ENCODE data around the gene ZNF451.
A peak's percentile ranks its signal among the peaks of the same experiment; 100 is the strongest.

Gene ZNF451

GRCh38 chr6:57094689-57095088, 4.7 kb downstream of the ZNF451 start:
- no peak for DNase-seq (ENCODE audit: low spot score)

GRCh38 chr6:57097596-57097995, 7.6 kb downstream of the ZNF451 start:
- peak; percentile 22 for DNase-seq (ENCODE audit: low spot score)

DNA sequence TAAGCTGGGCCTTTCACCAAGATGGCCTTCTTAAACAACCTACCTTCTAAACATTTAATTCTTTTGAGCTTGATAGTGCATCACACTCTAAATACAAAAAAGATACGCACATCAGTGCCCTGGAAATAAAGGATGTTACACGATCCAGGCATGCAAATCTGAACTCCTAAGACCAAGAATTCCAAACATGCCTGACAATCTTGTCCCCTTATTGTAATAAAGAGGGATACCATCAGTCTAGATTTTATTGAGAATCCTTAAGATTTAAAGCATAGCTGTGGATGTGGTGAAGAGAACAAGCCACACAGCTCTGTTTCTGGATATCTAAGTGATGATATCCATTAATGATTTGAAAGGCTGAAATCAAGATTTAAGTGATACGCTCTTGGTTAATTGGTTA, 13.0 kb downstream of the ZNF451 start:
- no peak for DNase-seq (ENCODE audit: low spot score)

GRCh38 chr6:57104336-57104735, 14.3 kb downstream of the ZNF451 start:
- no peak for DNase-seq (ENCODE audit: low spot score)

DNA sequence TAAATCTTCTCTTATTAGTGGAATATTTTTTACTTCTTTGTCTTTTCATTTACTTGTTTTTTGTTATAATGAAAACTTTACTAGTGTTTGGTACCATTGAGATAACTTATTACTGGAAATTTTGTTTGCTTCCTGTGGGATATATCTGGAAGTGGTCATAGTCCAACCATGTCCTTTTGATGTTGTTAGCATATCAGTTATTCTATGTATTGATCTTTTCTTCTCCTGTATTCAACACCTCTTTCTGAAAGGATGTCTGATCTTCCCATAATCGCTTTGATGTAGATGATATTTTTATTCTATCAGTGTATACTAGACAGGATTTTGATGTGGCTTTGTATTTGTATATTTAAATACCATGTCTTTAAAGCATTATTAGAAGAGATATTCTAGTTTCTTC, 17.0 kb downstream of the ZNF451 start:
- no peak for DNase-seq (ENCODE audit: low spot score)

GRCh38 chr6:57108691-57109090, 18.7 kb downstream of the ZNF451 start:
- no peak for DNase-seq (ENCODE audit: low spot score)

DNA sequence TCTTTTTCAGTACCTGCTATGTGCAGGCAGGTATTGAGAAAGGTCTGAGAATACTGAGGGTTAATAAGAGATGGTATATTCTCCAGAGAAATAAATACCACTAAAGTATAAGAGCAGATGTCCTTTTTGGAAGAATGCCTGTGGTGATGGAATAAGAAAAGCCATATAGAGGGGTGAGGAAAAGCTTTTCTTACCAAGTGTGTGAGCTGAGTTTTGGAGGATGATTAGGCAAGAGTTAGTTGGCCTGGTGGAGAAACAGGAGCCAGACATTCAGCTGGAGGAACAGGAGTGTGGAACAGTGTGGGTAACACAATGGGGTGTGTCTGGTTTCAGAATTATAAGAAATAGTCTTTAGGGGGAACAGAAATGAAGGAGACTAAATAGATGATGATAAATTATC, 19.9 kb downstream of the ZNF451 start:
- peak; percentile 11 for DNase-seq (ENCODE audit: low spot score)

DNA sequence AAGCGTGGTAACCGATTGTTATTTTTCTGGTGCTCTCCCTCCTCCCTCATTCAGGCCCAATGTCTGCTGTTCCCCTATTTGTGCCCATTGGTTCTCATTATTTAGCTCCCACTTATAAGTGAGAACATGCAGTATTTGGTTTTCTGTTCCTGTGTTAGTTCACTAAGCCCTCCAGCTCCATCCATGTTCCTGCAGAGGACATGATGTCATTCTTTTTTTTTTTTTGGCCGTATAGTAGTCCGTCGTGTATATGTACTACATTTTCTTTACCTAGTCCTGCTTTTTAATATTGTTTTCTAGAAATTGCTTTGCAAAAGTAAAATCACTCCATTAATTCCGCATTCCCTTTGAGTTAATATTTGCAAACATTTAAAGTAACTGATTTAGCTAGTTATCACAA, 23.1 kb downstream of the ZNF451 start:
- no peak for DNase-seq (ENCODE audit: low spot score)

DNA sequence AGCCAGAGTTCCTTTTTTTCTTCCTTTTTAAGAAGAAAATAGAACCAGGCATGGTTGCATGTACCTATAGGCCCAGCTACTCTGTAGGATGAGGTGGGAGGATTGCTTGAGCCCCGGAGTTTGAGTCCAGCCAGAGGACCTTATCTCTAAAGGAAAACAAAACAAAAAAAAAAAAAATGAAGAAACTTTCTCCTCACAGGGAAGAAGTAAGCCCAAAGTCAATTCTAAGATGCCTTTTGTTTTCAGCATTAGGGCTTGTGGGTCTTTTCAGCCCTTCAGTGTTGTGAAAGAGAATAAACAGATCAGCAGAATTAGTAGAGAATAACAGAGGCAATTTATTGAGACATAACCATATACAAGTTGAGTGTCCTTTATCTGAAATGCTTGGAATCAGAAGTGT, 26.8 kb downstream of the ZNF451 start:
- no peak for DNase-seq (ENCODE audit: low spot score)

GRCh38 chr6:57117796-57118195, 27.8 kb downstream of the ZNF451 start:
- DNase-seq (ENCODE audit: low spot score), result no peak

DNA sequence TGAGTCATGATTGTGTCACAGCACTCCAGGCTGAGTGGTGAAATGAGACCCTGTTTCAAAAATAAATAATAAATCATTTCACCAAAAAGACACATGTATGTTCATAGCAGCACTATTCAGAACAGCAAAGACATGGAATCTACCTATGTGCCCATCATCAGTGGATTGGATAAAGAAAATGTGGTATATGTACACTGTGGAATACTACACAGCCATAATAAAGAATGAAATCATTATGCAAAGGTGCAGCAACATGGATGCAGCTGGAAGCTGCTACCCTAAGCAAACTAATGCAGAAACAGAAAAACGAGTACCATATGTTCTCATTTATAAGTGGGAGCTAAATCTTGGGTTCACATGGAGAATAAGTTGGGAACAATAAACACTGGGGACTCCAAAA, 33.1 kb downstream of the ZNF451 start:
- DNase-seq (ENCODE audit: low spot score), result no peak

- DNase-seq (ENCODE audit: low spot score), result no peak
Measured at GRCh38 chr6:57127763-57128162, 37.8 kb downstream of the ZNF451 start.

DNA sequence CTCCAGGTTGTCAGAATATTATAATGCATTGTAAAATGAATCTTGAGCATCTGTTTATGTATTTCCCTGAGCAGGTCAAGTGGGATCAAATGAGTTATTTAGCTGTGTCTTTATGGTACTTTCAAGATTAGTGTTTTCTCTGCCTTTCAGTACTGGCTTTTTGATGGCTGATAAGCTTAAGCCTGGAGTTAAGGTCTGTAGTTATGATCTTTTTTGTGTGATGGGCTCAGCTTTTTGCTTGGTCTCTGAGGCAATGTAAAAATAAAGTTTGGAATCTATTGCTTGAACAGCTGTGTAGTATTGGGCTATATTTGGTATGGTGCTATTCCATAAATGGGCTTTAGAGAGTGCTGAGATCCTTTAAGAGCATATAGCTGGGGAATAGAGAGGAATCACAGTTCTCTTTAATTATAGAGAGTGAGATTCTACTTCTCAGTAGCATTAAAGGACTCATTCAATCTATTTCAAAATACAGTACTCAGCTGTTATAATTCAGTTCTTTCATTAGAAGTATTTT, 40.7 kb downstream of the ZNF451 start:
- DNase-seq (ENCODE audit: low spot score), result no peak

- DNase-seq (ENCODE audit: low spot score), result no peak
Measured at GRCh38 chr6:57134954-57135353, 45.0 kb downstream of the ZNF451 start.

DNA sequence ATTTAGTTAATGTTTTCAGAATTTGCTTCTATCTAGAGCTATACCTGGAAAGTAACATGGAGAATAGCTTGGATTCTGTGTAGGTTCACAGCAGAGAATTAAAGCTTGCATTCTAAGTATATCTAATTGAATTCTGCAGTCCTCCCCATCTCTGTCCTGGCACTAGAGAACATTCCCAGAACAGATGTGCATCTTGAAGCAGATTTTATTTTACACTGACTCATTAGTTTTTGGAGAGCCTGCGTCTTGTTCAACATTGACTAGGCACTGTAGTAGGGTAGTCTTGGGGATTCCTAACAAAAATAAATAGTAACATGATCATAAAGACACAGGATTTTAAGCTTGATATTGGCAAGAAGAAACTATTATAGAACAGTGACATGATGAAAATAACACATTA, 45.9 kb downstream of the ZNF451 start:
- peak; percentile 17 for DNase-seq (ENCODE audit: low spot score)

DNA sequence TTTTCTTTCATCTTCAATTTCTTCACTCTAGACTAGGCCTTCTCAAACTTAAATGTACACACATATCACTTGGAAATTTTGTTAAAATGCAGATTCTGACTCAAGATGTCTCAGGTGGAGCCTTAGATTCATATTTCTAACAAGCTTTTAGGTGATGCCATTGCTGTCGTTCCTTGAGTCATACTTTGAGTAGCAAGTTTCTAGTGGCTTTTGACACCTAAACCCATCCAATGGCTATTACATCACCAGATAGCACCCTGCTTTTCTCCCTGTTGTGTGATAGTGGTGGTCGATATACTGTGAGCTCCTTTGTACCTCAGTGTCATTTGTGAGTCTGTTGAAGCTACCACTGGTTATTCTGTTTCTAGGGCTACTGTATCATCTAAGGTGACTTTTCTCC, 47.4 kb downstream of the ZNF451 start:
- DNase-seq (ENCODE audit: low spot score), result no peak

DNA sequence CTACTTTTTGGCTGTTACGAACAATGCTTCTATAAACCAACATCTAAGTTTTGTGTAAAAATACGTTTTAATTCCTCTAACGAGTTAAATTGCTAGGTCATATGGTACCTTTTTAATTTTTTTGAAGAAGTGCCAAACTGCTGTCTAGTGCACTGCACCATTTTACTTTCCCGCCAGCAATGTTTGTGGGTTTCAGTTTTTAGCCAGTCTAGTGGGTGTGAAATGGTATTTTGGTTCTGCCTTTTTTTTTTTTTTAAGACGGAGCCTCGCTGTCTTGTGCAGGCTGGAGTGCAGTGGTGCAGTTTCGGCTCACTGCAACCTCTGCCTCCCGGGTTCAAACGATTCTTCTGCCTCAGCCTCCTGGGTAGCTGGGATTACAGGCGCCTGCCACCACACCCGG, 48.0 kb downstream of the ZNF451 start:
- no peak for DNase-seq (ENCODE audit: low spot score)

DNA sequence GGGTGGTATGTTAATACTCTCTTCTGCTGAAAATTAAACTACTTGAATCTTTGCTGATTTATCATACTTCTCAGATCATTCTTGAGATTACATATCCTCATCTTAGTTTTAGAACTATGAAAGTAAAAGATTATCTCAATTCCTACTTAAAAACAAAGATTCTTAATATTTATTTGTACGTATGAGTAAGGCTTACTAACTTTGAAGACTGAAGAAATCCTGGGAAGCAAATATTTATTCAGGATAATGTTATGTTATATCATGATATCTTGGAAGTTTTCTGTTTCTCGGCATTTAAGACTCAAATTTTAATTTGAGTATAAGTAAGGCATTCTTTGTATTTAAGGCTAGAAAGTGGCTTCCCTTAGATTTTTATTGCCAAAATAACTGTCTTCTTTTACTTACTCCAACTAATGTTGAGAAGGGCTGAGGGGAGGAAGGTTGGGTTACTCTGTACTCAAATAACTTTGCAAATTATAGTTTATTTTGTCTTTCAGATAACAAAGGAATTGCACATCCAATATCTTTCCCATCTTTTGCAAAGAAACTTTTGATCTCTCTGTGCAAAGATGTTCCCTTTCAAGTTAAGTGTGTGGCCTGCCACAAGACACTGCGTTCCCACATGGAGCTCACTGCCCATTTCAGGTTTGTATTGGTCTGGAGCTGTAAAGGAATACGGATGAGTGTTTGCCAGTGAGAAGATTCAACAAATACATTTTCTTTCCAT, 51.6 kb downstream of the ZNF451 start:
- no peak for DNase-seq (ENCODE audit: low spot score)

DNA sequence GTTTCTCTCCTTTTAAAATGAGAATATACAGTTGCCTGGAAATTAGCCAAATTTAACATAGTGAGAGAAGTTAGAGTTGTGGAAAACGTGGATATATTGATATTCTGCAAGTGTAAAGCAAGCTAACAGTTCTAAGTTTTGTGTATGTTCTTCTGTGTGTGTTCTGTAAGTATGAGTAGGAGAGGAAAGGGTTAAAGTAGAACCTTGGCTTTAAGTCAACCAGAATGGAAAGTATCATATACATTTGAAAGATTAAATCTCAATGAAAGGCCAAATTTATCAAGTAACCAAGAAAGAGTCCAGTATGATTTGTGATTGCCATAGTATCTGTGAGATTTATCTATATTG, 52.2 kb downstream of the ZNF451 start:
- no peak for DNase-seq (ENCODE audit: low spot score)

- DNase-seq (ENCODE audit: low spot score), result no peak
Measured at GRCh38 chr6:57143690-57144089, 53.7 kb downstream of the ZNF451 start.

- DNase-seq (ENCODE audit: low spot score), result no peak
Measured at GRCh38 chr6:57147401-57147800, 57.4 kb downstream of the ZNF451 start.

- no peak for DNase-seq (ENCODE audit: low spot score)
Measured at GRCh38 chr6:57147955-57148858, 58.2 kb downstream of the ZNF451 start.

GRCh38 chr6:57158658-57159057, 68.7 kb downstream of the ZNF451 start:
- DNase-seq (ENCODE audit: low spot score), result no peak
